ENCODE measurements around the gene ATP2A3. TPM values are rescaled to one million over a fixed set of nuclear protein-coding genes. Genes with fewer than 3 reads are reported as not detected.

Gene ATP2A3
- total and polyA plus RNA-seq, 2 donors (not counting 1 experiment from before 2014, with no cell fraction given) = 697 to 817 TPM

DNA sequence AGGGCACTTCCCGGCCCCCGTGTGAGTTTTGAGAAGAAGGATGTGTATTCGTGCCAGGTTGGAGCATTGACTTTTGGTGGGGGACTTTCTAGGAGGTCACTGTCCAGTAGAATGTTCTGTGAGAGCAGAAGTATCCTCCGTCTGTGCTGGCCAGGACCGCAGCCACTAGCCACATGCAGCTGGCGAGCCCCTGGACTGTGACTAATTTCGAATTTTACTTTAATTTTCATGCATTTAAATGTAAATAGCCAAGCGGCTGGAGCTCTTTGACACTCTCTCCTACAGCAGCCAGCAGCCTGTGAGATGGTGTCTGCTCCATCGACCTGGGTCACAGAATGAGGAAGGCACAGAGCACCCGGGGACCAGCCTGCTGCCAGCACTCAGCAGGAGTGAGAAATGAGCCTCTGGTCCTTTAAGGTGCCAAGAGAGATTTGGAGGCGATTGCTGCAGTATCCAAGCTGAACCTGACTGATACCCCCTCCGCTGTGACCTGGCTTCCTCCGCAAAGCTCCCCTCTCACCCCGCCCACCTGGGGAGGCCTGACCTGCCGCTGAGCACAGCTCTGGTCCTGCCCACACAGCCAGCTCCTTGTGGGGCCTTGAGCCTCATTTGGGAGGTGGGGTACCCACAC is 7.8 kb downstream of the ATP2A3 start:
- Mint-ChIP-seq H3K4me1 (peaks cover 54% of the 10 kb centered on the region), H3K9me3 (ENCODE audit: insufficient read depth) (no peaks in the 10 kb centered on the region), H3K27me3 (no peaks in the 10 kb centered on the region), H3K27ac (peak overlapping the region; percentile 85), H3K4me3 (peak overlapping the region; percentile 31)
- H2AFZ ChIP-seq (ENCODE audit: insufficient read depth, low read depth, low read length, poor library complexity, severe bottlenecking) = no peak overlapping the region
- peak overlapping the region; percentile 37 for H3K9ac ChIP-seq (ENCODE audit: low read length)
- intact Hi-C loops (cut with micrococcal nuclease) = no loop called here
- peak overlapping the region; percentile 2 to 65 for H3K27ac ChIP-seq (ENCODE audit: low read length in 2 of 2)
- H3K79me2 ChIP-seq (ENCODE audit: control insufficient read depth, insufficient read depth, low read length) = peaks cover 97% of the 10 kb centered on the region
- H3K4me3 ChIP-seq (ENCODE audit: control extremely low read depth in 1 of 5, extremely low read depth in 1 of 5, insufficient read depth in 1 of 5, low read depth in 2 of 5, low read length in 4 of 5) = no peak overlapping the region
- peak overlapping the region; percentile 50 for H3K4me2 ChIP-seq (replicated peaks; ENCODE audit: low read depth, low read length, poor library complexity, severe bottlenecking)
- H3K27me3 ChIP-seq (replicated peaks in 1 of 4; ENCODE audit: control extremely low read depth in 1 of 4, control insufficient read depth in 3 of 4, insufficient read depth in 4 of 4, low read length in 3 of 4) = no peaks in the 10 kb centered on the region
- ChIA-PET CTCF (interaction anchor here (0.9 to 2.3 kb wide), 4 partner anchors 10 to 49 kb away, joined by 3 to 12 read pairs (median 5); no protein-coding TSS in a partner anchor), POLR2A (interaction anchor here (0.6 to 1.4 kb wide), 4 partner anchors 11 to 67 kb away, joined by 3 to 4 read pairs (median 4); no protein-coding TSS in a partner anchor)
- H4K20me1 ChIP-seq (ENCODE audit: control insufficient read depth, insufficient read depth, low read length, poor library complexity, severe bottlenecking) = peaks cover 94% of the 10 kb centered on the region
- H3K9me3 ChIP-seq (ENCODE audit: control extremely low read depth in 1 of 3, control insufficient read depth in 2 of 3, insufficient read depth in 1 of 3, low read length in 2 of 3) = no peaks in the 10 kb centered on the region
- no peak for ATAC-seq (ENCODE audit: low read depth)
- no peak for TF ChIP-seq CTCF (IDR thresholded peaks at IDR 0.05)
- TF ChIP-seq EZH2 (IDR thresholded peaks at IDR 0.05; ENCODE audit: borderline replicate concordance, insufficient read depth, low read depth, low read length, poor library complexity, severe bottlenecking) = no peak
- peaks cover 0 to 81% of the 10 kb centered on the region in 2 experiments for H3K36me3 ChIP-seq (replicated peaks in 1 of 2; ENCODE audit: control extremely low read depth in 1 of 2, control insufficient read depth in 1 of 2, extremely low read depth in 1 of 2, insufficient read depth in 2 of 2, low read length in 1 of 2)
- H3K4me1 ChIP-seq (ENCODE audit: control insufficient read depth in 2 of 2, insufficient read depth in 2 of 2, low read length in 2 of 2) = peaks cover 43 to 64% of the 10 kb centered on the region in 2 donors
- 65% methylated on average over 10 of the region's 15 CpGs for WGBS (ENCODE audit: insufficient coverage)
- no peak for DNase-seq

DNA sequence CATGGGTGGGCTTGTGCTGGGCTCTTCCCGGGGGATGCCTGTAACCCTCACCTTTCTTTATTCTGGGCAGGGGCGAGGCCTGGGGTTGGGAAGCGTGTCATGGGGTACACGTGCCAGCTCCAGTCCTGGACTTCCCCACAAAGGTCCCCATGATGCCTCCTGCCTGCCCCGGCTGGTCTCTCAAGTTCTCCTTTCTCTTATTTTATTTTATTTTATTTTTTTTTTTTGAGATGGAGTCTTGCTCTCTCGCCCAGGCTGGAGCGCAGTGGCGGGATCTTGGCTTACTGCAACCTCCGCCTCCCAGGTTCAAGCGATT is 8.6 kb downstream of the ATP2A3 start:
- H3K27me3 ChIP-seq (replicated peaks in 1 of 4; ENCODE audit: control extremely low read depth in 1 of 4, control insufficient read depth in 3 of 4, insufficient read depth in 4 of 4, low read length in 3 of 4) = no peaks in the 10 kb centered on the region
- ATAC-seq (ENCODE audit: low read depth) (no peak), DNase-seq (no peak)
- CTCF ChIA-PET = interaction anchor here (1.1 to 2.3 kb wide), 2 partner anchors 42 to 110 kb away, joined by 5 to 12 read pairs; partner anchors contain the start of gene NCBP3
- H3K4me2 ChIP-seq (replicated peaks; ENCODE audit: low read depth, low read length, poor library complexity, severe bottlenecking) = no peak overlapping the region
- no peak overlapping the region for H2AFZ ChIP-seq (ENCODE audit: insufficient read depth, low read depth, low read length, poor library complexity, severe bottlenecking)
- peaks cover 94% of the 10 kb centered on the region for H4K20me1 ChIP-seq (ENCODE audit: control insufficient read depth, insufficient read depth, low read length, poor library complexity, severe bottlenecking)
- Mint-ChIP-seq H3K27ac (peak overlapping the region; percentile 26), H3K4me1 (peaks cover 46% of the 10 kb centered on the region), H3K9me3 (ENCODE audit: insufficient read depth) (no peaks in the 10 kb centered on the region), H3K4me3 (no peak overlapping the region), H3K27me3 (no peaks in the 10 kb centered on the region)
- WGBS (ENCODE audit: insufficient coverage) = 83% methylated on average over 7 of the region's 10 CpGs
- no peaks in the 10 kb centered on the region for H3K9me3 ChIP-seq (ENCODE audit: control extremely low read depth in 1 of 3, control insufficient read depth in 2 of 3, insufficient read depth in 1 of 3, low read length in 2 of 3)
- peaks cover 92% of the 10 kb centered on the region for H3K79me2 ChIP-seq (ENCODE audit: control insufficient read depth, insufficient read depth, low read length)
- peak overlapping the region in 1 of 2 donors; percentile 50 for H3K27ac ChIP-seq (ENCODE audit: low read length in 2 of 2)
- POLR2A ChIA-PET = interaction anchor here (0.7 to 1.0 kb wide), 2 partner anchors 15 to 17 kb away, joined by 3 read pairs; no protein-coding TSS in a partner anchor
- H3K4me3 ChIP-seq (ENCODE audit: control extremely low read depth in 1 of 5, extremely low read depth in 1 of 5, insufficient read depth in 1 of 5, low read depth in 2 of 5, low read length in 4 of 5) = no peak overlapping the region
- H3K36me3 ChIP-seq (replicated peaks in 1 of 2; ENCODE audit: control extremely low read depth in 1 of 2, control insufficient read depth in 1 of 2, extremely low read depth in 1 of 2, insufficient read depth in 2 of 2, low read length in 1 of 2) = peaks cover 0 to 83% of the 10 kb centered on the region in 2 experiments
- H3K4me1 ChIP-seq (ENCODE audit: control insufficient read depth in 2 of 2, insufficient read depth in 2 of 2, low read length in 2 of 2) = peaks cover 35 to 56% of the 10 kb centered on the region in 2 donors
- H3K9ac ChIP-seq (ENCODE audit: low read length) = no peak overlapping the region
- intact Hi-C loops (cut with micrococcal nuclease) = no loop called here
- TF ChIP-seq EZH2 (IDR thresholded peaks at IDR 0.05; ENCODE audit: borderline replicate concordance, insufficient read depth, low read depth, low read length, poor library complexity, severe bottlenecking) (no peak), CTCF (IDR thresholded peaks at IDR 0.05) (no peak)
